Measurements from ENCODE around the gene KDM7A.
"Not testable (repeated sequence)": the region's sequence is repeated elsewhere in the genome, so short reads cannot be mapped to it uniquely, and the experiment has no call there.

Gene KDM7A

DNA sequence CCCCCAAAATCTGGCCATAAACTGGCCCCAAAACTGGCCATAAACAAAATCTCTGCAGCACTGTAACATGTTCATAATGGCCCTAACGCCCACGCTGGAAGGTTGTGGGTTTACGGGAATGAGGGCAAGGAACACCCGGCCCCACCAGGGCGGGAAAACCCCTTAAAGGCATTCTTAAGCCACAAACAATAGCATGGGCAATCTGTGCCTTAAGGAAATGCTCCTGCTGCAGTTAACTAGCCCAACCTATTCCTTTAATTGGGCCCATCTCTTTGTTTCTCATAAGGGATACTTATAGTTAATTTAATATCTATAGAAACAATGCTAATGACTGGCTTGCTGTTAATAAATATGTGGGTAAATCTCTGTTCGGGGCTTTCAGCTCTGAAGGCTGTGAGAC lies 26.2 kb upstream of the KDM7A start:
- not testable (repeated sequence) for DNase-seq (ENCODE audit: low spot score)

DNA sequence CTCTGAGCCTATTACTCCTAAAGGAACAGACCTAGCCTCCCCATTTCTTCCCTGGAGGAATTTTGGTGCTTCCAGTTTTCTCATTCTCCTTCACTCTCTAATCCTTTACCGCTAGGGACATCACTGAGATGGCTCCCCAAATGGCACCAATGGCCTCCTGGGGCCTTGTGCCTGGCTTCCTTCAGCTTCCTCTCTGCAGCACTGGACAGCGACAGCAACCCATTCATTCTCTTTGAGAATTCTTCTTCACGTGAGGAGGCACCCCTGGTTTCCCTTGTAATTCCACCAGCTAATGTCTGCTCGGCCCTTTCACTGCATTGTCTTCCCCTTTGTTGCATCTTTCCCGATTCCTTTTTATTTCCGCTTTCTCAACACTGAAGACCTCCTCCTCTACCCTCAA lies 24.6 kb upstream of the KDM7A start:
- no peak for DNase-seq (ENCODE audit: low spot score)

DNA sequence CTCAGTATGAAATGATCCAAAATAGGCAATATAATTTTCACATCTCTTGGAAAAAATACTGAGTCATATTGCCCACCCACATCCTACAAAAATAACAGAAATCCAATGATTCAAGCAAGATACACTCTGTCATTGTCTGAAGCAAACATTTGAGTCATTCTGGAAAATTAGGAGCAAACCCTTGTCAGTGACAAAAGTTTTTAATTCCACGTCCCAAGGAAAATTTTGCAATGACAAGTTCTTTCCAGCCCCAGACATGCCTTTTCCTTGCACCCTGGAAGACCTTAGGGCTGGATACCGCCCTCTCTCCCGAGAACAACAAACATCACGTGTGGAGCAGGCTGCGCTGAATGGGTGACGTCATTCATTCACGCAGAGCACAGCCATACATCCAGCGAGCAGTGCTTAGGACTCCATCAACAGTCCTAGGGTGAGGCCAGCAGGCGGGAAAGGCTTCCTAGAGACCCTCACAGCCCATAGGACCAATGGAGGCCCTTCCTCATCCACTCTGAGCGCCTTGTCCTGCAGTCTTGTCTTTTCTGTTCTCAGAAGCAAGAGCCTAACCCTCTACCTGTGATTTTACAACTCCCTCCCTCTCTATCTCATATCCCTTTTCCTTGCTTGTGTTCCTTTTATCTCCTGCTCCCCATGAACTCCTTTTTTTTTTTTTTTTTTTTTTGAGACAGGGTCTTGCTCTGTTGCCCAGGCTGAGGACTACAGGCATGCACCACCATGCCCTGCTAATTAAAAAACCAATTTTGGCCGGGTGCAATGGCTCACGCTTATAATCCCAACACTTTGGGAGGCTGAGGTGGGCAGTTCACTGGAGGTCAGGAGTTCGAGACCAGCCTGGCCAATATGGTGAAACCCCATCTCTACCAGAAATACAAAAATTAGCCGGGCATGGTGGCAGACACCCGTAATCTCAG lies 23.5 kb upstream of the KDM7A start:
- peak; percentile 88 for DNase-seq (ENCODE audit: low spot score)

DNA sequence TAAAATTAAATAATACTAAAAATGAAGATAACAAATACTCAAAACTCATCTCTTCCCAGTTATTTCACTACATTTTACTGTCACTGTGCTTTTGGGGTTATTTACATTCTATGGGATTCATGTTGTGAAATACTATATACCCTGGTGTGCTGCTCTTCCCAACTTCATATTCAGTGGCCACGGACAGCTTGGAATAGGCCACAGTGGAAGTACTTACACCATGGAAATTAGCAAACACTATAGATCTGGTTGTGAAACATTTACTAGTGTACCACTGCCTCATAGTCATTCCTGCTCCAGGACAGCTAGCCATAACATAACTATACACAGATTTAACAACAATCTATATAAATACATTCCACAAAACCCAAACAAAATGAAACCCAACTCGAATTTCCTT lies 21.2 kb upstream of the KDM7A start:
- DNase-seq (ENCODE audit: low spot score) = no peak

DNA sequence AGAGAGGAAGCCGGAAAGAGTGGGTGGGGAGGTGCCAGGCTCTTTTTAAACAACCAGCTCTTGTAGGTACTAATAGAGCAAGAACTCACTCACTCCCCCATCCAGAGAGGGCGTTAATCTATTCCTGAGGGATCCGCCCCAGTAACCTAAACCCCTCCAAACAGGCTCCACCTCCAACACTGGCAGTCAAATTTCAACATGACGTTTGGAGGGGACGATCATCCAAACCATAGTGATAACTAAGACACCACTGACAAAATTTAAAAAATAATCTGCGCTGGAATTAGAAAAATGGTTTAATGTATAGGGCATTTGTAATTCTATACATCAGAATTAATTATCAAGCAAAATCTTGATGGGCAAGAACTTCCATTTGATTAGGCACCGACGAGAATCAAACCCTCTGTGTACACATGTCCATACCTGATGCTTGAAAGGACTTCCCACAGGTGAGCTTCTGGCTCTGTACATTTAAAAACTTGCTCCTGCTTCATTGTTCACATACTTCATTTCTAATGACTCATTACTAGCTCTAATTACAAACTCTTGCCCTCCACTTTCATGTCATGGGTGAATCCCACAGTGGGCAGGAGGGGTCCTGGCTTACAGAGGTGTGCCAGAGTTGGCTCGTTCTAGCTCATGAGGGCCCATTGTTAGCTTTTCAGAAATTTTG lies 20.6 kb upstream of the KDM7A start:
- DNase-seq (ENCODE audit: low spot score) = no peak

DNA sequence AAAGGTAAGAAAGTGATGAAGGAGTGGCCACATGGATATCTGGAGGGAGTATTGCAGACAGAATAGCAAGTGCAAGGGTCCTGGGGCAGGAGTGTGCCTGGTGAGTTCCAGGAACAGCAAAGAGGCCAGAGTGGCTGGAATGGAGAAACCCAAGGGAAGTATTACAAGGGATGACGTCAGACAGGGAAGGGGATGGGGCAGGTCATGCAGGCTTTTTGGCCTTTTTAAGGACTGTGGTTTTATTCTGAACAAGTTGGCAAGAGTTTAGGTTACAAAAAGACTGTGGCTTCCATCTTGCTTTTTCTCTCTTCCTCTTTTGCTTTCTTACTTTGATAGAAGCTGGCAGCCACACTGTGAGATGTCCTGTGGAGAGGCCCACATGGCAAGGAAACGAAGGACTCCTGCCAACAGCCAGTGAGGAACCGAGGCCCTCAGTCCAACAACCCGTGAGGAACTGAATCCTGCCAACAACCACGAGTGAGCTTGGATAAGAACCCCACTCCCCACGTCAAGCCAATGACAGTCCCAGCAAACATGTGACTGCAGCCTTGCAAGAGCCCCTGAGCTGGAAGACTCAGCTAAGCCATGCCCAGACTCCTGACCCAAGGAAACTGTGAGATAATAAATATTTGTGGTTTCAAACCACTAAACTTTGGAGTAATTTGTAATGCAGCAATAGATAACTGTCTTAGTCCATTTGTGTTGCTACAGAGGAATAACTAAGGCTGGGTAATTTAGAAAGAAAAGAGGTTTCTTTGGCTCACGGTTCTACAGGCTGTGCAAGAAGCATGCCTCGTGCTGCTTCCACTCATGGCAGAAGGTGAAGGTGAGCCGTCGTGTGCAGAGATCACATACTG lies 19.8 kb upstream of the KDM7A start:
- no peak for DNase-seq (ENCODE audit: low spot score)

DNA sequence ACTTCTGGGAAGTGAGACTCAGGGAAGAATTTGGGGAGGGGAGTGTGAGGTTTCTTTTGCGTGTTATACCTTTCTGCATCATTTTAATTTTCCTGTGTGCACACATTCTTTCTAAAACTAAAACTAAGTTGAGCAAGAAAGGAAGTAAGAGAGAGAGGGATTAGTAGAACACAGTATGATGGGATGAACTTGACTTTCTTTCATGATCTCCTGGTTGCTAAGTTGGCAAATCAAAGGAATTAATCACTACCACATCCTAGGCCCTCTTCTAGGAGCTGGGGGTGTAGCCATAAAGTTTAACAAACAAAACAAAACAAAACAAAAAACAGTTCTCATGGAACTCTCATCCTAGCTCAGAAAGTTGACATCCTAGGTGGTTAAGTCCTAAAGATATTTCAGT lies 19.1 kb upstream of the KDM7A start:
- no peak for DNase-seq (ENCODE audit: low spot score)

DNA sequence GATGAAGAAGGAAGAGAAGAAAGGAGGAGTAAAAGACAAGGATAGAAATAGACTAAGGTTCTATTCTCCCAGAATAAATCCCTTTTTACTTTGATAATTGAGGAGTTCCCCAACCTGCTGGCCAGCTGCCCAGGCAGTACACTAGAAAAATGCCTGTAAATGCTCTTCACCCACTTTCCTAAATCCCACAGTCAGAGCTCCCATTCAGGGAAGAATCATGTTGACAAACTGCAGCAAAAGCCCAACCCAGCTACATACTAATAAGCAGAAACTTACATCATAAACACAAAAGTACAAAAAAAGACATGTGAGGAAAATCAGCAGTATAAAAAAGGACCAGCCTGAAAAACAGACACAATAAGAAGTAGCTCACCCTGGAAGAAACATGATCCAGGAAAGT lies 15.8 kb upstream of the KDM7A start:
- DNase-seq (ENCODE audit: low spot score) = no peak

DNA sequence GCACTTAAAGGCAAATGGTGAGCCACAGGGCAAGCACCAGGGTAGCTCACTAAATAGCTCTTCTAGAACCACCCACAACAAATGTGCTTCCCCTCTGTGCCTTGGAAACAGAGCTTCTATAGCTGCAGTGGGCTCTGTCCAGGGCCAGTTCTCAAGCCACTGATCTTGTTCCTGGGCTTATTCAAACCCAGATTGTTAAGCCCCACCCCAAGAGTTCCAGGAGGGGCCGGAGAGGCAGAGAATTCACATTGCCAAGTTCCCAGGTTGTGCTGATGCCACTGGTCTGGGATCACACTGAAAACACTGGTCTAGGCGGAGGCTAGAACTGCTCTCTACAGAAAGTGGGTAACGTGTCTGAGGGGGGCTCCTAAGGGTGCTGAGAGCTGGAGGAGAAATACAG lies 15.4 kb upstream of the KDM7A start:
- no peak for DNase-seq (ENCODE audit: low spot score)

DNA sequence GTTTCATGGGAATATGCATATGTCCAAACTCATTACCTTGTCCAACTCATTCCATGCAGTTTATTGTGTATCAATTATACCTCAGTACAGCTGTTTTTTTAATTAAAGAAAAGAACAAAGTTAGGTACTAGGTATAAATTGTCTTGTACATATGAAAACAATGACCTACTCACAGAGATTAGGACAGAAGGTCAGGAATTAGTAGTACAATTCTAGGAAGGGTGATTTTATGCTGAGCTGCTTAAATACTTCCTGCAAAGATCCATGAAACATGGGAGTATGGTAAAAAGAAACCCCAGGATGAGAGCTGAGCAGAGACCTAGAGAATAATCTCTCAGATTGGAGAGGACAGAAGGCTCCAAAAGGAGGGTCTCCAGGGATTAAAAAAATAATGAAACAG lies 13.8 kb upstream of the KDM7A start:
- DNase-seq (ENCODE audit: low spot score) = no peak

DNA sequence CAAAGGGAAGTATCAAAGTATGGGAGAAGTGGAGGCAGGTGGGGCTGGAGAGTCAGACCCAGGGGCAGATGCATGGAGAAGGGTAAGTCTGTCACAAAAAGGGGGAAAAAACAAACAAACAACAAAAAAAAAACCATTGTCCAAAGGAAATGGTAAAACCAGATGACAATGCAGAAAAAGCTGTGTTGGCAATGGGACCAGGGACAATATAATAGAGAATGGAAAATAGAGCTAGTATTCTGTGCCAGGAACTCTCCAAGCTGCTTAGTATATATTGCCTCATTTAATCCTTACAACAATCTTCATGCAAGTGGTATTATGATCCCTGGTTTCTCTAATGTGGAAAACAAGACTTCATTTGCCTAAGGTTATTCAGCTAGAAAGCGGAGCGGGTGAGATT lies 13.1 kb upstream of the KDM7A start:
- DNase-seq (ENCODE audit: low spot score) = no peak

DNA sequence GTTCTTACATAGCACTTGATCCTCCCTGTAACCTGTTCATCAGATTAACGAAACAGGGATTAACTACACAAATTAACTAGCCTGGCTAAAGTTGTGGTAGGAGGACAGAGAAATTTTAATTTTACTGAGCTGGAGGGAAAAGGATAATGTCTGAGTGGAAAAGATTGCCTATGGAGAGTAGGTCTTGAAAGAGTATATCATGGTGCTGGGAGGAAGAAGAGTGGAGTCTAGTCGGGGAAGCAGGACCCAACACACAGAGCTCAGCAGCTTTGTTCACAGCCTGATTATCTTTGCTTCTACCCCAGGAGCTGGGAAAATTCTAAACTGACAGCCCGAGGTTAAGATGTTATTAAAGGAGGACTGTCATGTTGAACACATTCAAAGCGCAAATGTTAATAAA lies 6.1 kb upstream of the KDM7A start:
- DNase-seq (ENCODE audit: low spot score) = no peak

DNA sequence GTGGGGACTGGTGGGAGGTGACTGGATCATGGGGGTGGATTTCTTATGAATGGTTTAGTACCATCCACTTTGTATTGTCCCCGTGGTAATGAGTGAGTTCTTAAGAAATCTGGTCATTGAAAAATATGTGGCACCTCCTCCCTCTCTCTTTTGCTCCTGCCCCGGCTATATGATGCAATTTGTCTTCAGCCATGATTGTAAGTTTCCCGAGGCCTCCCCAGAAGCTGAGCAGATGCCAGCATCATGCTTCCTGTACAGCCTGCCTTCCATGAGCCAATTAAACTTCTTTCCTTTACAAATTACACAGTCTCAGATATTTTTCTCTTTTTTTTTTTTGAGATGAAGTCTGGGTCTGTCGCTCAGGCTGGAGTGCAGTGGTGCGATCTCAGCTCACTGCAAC lies 2.6 kb upstream of the KDM7A start:
- no peak for DNase-seq (ENCODE audit: low spot score)

DNA sequence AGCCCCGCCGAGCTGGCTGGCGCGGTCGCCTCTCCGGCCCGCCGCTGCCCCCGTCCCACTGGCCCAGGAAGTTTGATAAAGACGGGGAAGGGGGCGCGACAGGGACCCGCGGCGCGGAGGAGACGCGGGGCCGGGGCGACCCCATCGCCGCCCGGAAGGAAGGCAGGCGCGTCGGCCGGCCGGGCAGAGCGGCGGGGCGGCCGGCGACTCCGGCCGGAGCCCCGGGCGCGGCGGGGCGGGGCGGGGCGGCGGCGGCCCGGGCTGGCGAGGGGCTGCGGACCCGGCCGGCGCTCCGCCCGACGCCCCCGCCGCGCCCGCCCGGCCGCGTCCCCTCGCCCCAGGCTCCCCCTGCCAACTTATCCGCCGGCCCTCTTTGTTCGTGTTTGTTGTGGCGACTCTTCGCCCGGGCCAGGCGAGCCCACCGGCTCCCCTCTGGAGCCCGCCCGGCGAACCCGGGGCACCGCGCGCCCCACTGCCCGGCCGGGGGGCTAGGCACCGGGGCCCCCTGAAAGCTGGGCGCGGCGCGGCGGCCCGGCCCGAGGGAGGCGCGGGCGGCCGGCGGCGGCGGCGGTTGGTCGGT lies 571 bp downstream of the KDM7A start:
- DNase-seq (ENCODE audit: low spot score) = no peak

DNA sequence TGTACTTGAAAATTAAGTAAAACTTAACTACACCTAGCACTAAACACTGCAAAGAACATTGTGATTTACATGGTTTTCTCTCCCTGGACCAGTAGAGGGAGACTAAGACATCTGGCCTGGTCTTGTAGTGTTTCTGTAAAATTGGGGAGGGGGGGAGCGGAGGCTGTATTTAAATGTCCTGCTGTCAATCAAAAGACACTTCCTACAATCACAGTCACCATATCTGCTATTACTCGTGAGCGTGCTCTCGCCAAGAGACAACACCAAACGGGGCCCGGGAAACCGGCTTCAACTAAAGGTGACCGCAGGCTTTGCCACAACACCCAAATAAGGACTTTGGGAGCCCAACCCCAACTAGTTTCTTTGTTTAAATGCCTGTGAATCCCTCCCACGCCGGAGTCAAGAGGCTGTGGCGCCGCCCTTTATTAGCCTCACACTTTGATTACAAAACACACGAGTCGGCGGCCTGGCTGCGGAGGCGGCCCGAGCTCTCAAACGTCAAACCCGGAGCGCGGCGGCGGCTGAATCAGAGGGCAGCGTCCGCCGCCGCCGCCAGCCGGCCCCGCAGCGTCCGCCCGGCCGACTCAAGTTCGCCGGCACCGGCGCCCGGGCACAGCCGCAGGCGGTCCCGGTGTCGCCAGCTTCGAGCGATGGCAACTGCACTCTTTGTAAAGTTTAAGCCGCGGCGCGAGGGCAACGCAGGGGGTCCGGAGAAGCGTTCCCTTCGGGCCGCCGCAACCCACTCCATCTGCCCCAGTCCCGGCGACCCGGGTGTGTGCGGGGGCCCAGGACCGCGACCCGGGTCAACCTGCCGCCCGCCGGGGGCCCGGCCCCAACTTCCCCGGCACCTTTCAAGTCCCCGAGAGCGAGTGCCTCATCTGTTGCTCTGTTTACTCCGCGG lies 1.3 kb downstream of the KDM7A start:
- peak; percentile 96 for DNase-seq (ENCODE audit: low spot score)

DNA sequence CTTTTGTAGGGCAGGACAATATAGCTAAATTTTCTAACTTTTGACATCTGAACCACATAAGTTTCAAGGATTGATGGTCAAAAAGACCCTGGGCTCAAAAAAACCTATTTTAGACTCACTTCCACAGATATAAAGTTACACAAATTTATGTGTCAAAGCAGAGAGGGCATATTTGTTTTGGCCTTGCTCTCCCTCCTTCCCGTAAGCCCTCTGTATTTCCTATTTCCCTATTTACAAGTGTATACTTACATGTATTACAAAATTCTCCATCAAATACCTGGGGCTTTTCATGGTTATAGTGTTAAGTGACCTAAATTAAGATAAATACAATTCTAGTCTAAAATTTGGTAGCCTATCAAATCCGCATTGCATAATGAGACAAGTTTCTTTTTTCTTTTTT lies 2.6 kb downstream of the KDM7A start:
- DNase-seq (ENCODE audit: low spot score) = no peak

DNA sequence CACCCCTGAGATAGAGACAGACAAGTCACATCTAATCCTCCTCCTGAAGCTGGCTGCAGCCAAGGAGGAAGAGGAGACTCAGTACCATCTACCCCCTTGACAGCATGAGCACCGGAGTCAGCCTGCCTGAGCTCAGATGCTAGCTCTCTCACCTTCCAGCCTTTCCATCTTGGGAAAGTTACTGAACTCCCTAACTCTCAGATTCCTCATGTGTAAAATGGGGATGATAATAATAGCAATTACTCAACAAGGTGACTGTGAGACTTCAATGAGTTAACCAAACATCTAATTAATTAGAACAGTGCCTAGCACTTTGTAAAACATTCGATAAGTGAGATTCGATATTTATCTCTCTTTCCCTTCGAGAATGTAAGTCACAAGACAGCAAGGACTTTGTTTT lies 6.4 kb downstream of the KDM7A start:
- DNase-seq (ENCODE audit: low spot score) = no peak

DNA sequence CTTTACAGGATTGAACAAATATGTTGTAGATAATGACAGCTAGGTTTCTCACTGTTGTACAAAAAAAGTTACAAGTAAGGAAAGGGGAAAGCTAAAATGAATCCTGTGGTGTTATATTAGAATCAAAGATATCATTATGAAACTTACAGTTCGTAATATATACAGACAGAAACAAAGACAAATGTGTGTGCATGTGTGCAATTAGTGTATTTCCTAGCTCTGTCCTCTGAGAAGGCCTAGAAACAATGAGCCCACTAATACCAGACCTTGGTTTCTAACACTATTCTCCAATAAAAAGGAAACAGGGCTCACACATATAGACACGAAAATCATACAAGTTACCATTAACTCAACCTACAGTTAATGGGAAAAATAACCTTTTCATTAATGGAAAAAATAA lies 8.0 kb downstream of the KDM7A start:
- no peak for DNase-seq (ENCODE audit: low spot score)

DNA sequence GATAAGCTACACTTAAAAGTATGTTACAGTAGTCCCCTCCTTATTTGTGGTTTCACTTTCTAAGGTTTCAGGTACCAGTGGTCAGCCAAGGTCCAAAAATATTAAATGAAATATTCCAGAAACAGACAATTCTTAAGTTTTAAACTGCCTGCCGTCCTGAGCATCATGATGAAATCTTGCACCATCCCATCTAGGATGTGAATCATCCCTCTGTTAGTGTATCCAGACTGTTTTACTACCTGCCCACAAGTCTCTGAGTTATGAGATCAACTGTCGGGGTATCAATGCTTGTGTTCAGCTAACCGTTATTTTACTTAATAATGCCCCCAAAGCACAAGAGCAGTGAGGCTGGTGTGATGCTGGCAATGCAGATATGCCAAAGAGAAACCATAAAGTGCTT lies 11.4 kb downstream of the KDM7A start:
- no peak for DNase-seq (ENCODE audit: low spot score)

DNA sequence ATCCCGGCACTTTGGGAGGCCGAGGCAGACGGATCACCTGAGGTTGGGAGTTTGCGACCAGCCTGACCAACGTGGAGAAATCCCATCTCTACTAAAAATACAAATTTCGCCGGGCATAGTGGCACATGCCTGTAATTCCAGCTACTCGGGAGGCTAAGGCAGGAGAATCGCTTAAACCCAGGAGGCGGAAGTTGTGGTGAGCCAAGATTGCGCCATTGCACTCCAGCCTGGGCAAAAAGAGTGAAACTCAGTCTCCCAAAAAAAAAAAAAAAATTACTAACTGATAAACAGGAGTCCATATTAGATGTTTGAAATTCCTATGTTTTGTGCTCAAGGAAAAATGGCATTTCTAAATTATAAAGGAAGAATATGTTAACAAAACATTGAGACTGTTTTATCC lies 14.7 kb downstream of the KDM7A start:
- not testable (repeated sequence) for DNase-seq (ENCODE audit: low spot score)

DNA sequence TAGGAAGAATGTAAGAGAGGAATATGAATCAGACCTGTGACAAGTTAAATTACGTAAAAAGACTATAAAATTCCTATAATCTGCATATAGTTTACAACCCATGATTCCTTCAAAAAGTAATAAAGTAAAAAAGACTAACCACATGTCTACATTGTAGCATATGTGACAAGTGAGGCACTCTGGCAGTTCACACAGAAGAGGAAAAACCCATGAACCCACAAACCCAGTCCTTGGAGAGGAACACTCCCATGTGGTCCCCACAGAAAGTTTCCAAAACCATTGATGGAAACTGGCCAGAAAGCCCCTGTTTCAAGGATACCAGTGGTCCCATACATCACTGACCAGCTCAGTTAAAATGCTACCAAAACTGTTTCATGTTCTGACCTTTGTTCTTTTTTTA lies 15.7 kb downstream of the KDM7A start:
- DNase-seq (ENCODE audit: low spot score) = no peak

Data from COLO829 (cell line).